C1 segment of cervical spinal cord (tissue), 14 donors: Measurements from ENCODE around the gene TRIM37.

Experiments used
- DNase-seq, 14 donors: peaks; one replicate each; lab custom pipeline; 2025; lab: John Stamatoyannopoulos, UW

Gene TRIM37

GRCh38 chr17:58936295-58936694 lies 170.4 kb downstream of the TRIM37 start:
- DNase-seq: no peak

GRCh38 chr17:58932956-58933355 lies 173.7 kb downstream of the TRIM37 start:
- no peak for DNase-seq
